ENCODE measurements around the gene NAT14.

NAT14 gene

DNA sequence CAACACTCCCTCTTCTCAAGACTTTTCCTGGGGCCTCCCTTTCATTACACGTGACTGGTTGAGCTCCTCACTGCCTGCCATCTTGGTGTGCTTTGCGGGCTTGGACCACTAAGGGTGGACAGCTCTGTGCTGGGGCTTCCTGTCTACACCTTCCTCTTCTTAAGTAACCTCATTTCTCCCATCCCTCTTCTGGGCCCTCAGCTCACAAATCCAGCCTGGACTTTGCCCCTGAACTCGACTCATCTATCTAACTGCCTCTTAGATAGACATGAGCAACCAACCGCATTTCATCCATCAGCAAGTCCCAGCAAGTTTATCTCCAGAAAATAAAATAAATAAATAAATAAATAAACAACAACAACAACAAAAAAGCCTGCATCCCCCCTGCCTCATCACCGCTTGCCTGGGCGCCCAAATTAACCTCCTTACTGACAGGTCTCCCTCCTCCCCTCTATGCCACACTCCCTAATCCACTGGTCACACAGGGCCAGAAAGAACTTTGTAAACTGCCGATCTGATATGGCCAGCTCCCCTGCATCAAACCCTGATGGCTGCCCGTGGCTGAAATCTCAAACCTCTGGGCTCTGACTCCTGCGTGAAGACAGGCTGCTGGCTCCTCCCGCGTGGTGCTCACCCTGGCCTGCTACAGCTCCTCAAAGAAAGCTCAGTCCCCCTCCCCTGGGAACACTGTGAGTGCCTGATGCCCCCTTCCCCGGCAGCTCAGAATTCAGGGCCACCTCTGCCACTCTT lies 31.3 kb upstream of the NAT14 start:
- no peak for DNase-seq

DNA sequence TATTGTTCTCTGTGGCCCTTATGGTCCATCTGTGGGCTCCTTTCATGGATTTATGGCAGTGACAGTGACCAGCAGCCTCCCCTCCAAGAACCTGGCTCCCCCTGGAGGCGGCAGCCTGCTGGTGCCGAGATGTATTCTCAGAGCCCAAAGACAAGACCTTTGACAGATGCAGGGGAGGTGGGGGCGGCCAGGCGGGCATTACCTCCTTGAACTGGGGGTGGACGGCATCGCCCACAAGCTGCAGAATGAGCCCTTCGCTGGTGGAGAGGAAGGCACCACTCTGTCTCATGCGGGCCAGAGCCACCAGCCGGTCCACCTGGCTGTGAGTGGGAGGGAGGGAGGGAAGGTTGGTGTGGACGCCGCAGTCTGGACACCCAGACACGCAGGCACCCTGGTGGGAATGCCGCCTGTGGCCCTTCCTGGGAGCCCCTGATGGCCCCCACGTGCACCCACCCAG lies 30.2 kb upstream of the NAT14 start:
- DNase-seq: peak; percentile 19

DNA sequence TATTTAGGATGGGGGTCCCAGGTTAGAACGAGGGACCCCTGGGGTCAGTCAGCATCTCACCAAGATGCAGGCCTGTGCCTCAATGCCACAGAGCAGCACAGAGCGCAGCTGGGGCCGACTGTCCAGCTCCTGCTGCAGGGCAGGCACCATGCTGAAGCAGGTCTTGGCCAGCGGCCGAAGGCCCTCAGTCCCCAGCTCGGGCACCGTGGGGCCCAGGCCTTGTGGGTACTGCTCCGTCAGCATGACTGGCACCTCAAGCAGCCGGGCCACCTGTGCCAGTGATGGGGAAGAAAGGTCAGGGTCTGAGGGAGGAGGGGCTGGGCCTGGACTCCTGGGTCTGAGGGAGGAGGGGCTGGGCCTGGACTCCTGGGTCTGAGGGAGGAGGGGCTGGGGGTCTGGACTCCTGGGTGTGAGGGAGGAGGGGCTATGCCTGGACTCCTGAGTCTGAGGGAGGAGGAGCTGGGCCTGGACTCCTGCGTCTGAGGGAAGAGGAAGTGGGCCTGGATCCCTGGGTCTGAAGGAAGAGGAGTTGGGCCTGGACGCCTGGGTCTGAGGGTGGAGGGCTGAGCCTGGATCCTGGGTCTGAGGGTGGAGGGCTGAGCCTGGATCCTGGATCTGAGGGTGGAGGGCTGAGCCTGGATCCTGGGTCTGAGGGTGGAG lies 29.3 kb upstream of the NAT14 start:
- DNase-seq: no peak

DNA sequence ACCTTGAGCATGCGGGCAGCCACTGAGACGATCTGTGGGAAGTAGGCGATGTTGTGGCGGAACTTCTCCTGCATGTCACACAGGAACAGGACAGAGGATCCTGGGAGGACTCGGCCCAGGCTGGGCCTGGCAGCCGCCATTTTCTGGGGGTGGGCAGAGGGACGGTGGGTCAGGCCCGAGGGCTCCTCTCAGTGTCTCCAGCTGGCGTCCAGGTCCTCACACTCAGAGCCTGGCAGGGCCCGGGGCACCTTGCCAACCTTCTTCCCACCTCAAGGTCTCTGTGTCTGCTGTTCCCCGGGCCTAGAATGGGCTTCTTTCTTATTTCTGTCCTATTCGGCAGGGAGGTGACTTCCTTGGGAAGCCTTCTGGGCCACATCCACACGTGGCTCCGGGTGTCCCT lies 28.6 kb upstream of the NAT14 start:
- DNase-seq: no peak

DNA sequence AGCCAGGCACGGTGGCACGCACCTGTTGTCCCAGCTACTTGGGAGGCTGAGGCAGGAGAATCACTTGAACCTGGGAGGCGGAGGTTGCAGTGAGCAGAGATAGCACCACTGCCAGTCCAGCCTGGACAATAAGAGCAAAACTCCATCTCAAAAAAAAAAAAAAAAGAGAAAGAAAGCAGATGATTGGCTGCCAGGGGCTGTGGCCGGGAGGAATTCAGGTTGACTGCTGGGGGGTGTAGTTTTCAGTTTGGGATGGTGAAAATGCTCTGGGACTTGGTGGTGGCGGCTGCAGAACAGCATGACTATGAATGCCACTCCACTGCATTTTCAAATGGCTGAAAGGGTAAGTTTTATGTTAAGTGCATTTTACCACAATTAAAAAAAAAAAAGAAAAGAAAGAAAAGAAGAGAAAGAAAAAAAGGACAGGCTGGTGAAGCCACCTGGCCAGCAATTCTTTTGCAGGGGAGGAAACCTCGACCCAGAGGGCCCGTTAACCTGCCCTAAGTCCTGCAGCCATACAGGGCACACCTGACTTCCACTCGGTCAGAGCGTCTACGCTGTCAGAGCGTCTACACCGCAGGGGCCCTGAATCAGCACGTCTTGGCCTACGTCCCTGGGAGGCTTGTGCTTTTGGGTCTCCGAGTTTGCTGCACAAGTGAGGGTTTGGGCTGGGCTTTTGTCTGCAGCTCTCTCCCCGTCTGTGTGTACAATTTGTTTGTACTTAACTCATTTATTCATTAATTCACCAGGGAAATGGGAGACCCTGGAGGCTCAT lies 27.1 kb upstream of the NAT14 start:
- no peak for DNase-seq

DNA sequence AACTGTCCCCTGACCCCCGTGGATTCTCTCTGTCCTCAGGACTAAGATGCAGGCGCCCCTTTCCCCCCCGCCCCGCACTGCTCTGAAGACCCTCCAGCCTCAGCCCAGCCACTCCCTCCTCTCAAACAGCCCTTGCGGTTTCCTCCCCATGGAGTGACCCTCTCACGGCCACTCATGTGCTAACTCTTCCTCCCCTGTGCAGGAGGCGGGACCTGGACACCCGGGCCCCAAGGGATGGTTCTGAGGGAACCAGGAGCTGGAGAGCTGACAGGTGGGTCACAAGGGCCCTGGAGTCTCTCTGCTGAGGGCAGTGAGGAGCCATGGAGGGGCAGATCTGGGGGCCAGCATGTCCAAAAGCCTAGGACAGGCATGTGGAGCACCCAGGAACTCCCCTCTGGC lies 25.4 kb upstream of the NAT14 start:
- no peak for DNase-seq

DNA sequence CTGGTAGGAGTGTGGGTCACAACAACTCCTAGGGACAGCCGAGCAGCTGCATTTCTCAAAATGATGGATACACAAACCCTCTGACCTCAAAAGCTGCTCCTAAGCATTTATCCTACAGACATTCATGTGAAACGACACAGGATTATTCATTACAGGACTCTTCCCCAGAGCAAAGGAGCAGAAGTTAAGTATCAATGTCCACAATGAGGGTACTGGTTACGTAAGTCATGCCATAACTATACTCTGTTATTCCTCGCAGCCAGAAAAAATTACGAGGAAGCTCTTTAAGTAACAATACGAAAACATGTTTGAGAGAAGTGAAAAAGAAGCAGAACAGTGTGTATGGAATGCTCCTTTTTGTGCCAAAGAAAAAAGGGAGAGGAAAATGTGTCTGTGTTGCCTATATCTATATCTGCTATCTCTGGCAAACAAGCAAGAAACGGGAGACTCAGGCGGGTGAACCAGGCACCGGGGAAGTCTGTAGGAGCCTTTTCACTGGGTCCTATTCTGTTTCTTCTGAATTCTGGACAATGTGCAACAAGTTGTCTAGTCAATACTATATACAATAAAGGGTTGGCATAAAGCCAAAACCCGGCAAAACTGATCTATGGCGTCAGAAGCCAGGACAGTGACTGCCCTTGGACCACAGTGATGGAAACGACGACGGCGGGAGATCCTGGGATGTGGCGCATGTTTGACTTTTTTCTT lies 24.9 kb upstream of the NAT14 start:
- no peak for DNase-seq

DNA sequence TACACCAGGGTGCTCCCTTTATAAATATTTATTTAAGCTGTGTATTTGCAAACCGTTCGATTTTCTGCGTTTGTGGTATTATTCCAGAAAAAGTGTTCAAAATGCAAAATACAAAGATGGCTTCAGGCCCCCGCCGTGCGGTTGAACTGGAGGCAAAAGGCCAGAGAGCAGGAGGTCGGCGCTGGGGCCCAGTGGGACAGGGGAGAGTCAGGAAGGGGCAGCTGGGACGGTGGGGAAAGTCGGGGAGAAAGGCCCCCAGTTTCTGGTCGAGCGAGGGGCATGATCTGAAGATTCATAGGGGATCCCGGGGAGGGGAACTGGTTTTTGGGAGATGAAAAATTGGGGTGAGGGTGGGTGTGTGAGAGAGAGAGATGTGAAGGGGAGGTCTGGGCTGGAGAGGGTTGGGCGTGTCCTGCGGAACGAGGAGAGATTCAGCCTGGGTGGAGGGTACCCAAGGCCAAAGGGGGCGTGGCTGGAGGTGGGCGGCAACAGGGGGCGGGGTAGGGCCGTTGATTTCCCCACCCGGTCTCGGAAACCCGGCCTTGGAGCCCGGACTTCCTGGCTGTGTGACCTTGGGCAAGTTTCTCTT lies 24.2 kb upstream of the NAT14 start:
- no peak for DNase-seq

DNA sequence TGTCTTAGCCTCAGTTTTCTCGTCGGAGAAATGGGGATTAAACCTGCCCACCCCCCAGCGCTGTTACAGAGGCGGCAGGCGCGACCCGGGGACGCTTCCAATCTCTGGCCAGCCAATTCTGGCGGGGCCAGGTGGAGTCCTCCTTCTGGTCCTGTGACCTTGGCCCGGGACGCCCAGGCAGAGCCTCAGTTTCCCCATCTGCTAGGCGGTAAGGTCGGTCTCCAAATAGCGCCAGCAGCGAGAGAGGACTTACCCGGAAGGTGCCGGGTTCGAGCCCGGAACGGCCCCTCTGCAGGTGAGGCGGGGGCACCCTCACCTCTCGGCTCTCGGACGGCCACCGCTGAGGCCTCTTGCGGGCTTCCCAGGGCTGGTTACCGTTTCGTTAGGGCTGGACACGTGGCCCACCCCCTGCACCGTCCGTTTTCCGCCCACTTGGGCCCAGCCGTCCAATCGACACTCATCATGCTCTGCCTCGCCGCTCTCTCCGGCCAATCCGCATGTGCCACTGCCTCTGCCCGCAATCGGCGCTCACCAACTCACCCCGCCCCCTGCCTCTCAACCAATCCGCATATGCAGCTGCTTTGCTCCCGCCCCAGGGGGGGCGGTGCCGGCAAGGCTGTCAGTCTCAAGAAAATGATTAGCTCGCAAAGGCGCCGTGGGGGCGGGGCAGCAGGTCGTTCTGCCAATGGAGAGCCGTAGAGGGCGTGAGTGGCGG lies 23.6 kb upstream of the NAT14 start, which contains the start of gene ISOC2:
ISOC2 (minus strand) TSS at position 384 of the 715 bp plus-strand sequence. CDS start 5,156 bp downstream, outside the sequence.
- DNase-seq: peak; percentile 97

DNA sequence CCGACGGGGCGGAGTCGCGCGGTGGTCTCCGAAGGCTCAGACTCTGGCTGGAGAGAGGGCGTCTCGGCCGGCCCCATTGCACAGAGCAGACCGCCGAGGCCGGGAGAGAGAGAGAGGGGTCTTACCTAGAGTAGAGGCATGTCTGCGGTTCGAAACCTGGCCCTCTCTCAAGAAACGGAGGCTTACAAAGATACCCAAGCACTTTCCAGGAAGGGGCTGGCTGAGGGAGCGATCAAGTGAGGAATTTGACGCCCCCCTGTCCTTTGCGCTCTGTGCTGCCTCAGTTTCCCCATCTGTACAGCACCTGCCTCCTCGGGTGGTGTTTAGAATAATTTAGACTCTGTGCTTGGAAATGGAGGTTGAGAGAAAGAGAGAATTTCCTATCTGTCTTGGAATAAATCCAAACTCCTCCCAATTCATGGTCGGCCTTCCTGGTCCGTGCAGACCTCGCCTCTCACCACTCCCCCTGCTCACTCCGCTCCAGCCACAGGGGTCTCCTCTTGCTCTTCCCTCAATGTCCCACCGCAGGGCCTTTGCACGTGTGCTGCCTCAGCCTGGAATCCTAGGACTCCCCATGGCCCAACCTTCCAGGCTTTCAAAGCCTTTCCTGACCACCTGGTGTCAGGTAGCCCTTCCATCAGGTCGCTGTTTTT lies 22.9 kb upstream of the NAT14 start:
- DNase-seq: no peak

DNA sequence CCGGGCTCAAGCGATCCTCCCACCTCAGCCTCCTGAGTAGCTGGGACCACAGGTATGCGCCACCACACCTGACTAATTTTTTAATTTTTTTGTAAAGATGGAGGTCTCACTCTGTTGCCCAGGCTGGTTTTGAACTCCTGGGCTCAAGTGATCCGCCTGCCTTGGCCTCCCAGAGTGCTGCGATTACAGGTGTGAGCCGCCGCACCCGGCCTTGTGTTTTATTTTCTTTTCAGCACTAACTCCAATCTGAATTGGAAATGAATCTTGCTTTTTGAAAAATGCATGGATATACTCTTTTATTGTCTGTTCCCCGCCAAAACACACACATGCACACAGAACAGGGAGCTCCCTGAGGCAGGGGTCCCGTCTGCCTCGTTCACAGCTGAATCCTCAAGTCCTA lies 22.3 kb upstream of the NAT14 start:
- no peak for DNase-seq

DNA sequence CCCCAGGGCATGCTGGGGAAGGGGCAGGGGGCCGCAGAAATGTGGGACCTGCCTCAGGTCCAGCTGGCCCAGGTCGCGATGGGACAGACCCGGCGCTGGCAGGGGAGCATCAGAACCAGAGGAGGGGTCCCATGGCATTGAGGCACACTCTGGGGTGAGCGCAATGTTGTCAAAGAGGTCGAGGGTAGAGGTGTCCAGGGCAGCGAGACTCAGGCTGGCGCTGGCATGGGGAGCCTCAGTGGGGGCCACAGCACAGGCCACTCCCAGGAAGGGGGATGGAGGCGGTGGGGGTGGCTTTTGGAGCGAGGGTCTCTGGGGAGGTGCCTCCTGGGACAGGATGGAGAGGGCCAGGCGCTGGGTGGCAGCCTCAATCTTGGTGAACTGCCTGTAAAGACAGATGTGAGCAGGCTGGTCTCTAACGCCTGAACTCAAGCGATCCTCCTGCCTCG lies 21.4 kb upstream of the NAT14 start:
- no peak for DNase-seq

DNA sequence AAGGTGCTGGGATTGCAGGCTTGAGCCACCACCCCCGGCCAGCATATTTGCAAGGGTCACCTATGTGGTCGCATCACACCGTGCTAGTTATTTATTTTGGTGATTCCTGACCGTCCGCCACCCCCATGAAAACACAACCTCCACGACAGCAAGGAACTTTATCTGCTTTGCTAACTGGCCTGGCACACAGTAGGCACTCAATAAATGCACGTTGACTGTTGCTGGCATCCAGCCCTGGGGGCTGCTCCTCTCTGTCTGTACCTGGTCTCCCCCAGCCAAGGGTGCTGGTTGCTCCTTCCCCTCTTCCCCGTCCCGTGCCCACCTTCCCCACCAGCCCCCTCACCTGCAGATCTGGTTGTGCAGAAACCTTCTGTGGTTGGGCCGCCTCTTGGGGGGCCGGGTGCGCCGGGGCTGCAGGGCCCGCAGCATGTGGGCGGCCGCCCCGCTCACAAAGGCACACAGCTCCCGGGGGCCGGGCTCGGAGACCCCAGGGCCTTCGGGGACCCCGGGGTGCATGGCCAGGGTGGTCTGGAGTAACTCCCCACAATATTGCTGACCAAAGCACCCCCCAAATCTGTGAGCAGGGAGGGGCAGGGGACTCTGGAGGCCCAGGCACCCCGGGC lies 20.8 kb upstream of the NAT14 start:
- DNase-seq: no peak

DNA sequence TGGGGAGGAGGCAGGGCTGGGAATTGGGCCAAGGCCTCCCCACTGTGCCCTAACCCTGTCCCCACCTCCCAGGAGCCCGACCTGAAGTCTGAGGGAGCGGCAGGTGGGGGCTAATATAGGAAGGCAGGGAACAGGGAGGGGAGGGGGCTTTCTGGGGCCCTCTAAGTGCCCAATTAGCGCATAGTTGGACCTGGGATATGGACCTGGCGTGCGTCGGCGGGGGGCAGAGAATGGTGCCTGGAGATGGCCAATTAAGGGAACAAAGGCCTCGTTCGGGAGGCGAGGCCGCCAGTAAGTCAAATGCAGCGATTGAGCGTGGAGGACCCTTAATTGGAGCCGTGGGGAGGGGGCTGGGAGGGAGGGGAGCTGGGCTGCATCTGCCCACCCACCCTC lies 20.3 kb upstream of the NAT14 start, which contains the start of gene C19orf85:
C19orf85 (minus strand) TSS at position 90 of the 393 bp plus-strand sequence. CDS start 197 bp downstream, outside the sequence.
- DNase-seq: no peak

DNA sequence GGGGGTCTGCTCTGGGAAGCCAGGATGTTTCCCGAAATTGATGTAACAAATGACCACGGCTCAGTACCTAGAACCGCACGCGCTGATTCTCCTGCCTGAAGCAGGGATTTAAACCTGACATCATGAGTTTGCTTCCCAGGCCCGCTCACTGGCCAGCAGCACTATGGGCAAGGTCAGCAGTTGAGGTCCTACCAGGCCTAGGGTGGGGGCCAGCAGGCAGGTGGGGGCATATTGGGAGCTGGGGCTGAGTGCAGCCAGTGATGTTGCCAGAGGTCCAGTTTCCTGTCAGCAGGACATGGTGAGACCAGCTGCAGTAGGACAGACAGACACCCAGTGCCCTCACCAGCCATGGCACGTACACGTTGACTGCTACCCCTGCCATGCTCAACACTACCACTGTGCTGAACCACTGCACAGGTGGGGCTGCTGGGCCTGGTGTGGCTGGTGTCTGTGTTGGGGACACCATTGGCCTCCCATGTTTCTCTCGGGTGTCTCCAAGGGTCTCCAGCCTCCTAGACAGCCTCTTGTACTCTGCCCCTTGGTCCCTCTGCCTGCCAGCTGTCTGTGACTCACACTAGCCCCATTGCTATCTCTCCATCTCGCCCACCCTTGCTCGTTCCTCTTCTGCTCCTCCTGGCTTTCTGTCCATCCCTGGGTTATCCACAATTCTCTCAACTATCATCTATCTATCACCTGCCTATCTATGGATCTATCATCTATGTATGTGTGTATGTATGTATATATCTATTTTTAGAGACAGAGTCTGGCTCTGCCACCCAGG lies 19.3 kb upstream of the NAT14 start:
- DNase-seq: no peak

DNA sequence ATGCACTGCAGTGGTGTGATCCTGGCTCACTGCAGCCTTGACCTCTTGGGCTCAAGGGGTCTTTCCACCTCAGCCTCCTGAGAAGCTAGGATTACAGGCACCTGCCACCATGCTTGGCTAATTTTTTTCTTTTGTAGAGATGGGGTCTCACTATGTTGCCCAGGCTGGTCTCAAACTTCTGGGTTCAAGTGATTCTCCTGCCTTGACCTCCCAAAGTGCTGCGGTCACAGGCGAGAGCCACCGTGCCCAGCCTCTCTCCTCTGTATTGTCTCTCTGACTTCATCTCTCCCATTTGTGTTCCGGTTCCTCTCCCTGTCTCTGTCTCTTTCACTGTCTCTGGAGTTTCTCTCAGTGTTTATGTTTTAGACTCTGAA lies 18.8 kb upstream of the NAT14 start:
- no peak for DNase-seq

DNA sequence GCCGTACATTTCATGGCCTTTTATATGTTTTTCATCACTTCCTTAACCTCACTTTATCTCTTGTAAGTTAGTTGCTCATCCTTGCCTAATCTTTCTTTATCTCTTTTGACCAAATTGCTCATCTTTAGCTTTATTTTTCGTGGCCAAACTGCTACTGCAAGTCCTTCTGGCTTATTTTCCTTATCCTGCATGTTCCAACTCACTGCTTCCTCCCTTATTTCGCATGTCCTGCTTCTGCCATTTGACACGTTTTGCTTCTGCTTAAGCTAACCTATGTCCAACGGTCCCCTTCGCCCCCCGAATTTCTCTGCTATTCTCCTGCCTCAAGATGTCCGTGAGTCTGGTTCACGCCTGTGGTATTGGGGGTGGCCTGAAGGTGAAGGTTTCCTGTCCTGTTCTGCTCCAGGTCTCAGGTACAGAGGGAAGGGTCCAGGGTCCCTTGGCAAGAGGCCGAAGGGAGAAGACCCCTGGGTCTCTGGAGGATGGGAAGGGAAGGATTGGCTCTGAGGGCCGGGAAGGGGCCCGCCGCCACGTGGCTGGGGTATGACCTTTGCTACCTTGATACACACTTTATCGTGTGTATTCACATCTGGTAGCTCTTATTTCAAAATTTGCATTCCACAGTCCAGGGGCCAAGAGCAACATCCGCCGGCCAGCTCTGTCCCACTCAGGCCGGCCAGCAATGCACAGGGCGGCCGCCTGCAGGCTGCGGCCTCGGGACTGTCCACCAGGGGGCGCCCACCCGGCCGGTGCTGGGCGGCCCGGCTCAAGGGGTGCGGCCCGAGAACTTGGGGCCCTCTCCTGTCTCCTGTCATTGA lies 17.5 kb upstream of the NAT14 start:
- DNase-seq: no peak

DNA sequence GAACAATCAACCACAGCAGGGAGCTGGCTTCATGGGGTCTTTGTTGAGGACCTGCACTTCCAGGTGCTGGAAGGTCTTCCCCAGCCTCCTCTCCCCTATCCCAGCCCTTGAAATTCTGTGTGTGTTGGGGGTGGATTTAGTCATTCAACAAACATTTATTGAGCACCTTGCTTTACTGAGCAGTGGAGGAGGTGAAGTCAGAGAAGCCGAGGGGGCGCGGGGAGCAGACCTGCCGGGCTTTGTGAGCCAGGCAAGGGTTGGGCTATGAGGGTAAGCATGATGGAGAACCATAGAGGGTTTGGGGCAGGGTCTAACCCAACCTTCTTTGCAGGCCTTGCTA lies 17.0 kb upstream of the NAT14 start:
- DNase-seq: no peak

DNA sequence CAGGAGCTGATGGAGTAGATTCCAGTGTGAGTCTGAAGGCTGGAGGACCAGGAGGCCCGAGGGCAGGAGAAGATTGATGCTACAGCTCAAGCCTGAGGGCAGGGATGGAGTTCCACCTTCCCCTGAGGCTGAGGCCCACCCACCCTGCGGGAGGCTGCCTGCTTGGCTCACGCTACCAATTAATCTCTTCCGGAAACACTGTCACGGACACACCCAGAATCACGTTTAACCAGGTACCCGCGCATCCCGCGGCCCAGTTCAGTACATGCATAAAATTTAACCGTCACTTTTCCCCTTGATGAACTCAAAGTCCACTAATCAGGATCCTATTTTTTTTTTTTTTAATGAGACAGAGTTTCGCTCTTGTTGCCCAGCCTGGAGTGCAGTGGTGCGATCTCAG lies 13.7 kb upstream of the NAT14 start:
- no peak for DNase-seq
